Activated CD8-positive, alpha-beta memory T cell treated with anti-CD3 and anti-CD28 coated beads, Interleukin-2, amount 50 U/mL, for 24 hours (primary cell): ENCODE results near the gene PDE3B.
"Not testable (repeated sequence)": the region's sequence is repeated elsewhere in the genome, so short reads cannot be mapped to it uniquely, and the experiment has no call there.

Experiments used
- DNase-seq: peaks from one replicate; pipeline ENCODE4 v3.0.0-alpha.2; 2020; ENCODE audit errors: extremely low read depth

PDE3B gene

GRCh38 chr11:14746857-14747395 lies 103.3 kb downstream of the PDE3B start:
- no peak for DNase-seq

- DNase-seq = no peak
Measured at GRCh38 chr11:14748090-14748489, 104.5 kb downstream of the PDE3B start.

GRCh38 chr11:14750911-14751310 lies 107.3 kb downstream of the PDE3B start:
- no peak for DNase-seq

- DNase-seq = no peak
Measured at GRCh38 chr11:14751975-14752407, 108.4 kb downstream of the PDE3B start.

- DNase-seq = no peak
Measured at GRCh38 chr11:14755140-14755539, 111.5 kb downstream of the PDE3B start.

- no peak for DNase-seq
Measured at GRCh38 chr11:14756349-14756748, 112.7 kb downstream of the PDE3B start.

GRCh38 chr11:14759300-14760012 lies 115.9 kb downstream of the PDE3B start:
- not testable (repeated sequence) for DNase-seq

DNA sequence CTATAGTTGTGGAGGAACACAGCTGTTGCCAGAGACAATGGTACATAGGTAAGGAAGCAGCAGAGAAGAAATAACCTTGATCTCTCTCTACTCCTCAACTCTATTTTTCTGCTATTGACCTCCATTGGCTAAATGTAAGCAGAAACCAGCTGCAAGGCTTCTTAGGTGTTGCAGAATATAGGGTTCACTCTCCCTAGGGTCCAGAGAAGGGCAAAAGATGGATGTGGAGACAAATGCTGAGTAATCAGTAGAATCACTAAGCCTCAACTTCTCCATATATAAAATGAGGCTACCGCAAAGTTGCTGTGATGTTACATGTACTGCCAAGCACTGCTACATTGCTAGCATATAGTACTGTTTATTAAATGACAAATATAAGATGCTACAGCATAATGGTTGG lies 120.6 kb downstream of the PDE3B start:
- no peak for DNase-seq

DNA sequence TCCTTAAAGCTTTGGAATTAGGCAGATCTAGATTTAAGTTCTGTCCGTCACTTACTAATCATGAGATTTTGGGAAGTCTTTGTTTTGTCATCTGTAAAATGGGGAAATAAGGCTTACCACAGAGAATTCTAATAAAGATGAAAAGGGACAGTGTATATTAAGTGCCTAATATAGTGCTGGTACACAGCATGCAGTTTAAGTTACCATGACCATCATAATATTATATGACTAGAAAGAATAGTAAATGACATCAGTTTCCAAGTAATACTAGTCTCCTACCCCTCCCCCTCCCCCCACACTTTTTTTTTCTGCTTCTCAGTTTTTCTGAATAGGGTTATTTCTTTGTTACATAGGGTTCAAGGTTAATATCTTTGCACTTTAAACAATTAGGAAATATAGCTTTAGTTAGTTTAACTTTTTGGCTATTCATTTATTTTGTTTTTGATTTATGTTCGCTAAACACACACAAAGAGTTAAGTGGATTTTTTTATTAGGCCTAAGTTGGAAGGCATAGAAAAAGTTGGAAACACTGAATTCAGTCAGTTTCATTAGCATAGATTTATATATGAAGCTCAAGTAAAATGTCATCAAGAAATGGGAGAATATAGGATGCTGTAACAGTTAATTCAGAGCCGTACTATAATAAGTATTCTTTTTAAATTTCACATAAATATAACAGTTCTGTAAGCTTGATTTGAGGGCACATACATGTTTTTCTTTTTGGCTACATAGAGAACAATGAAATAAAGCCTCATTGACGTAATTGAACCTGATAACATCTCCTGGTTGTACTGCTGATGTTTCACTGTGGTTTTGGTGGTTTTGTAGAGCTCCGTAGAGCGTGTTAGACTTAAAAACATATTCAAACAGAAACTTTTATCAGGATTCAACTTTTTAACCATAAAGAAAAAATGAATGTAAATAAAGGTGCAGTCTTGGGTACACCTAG lies 121.2 kb downstream of the PDE3B start:
- DNase-seq = no peak

DNA sequence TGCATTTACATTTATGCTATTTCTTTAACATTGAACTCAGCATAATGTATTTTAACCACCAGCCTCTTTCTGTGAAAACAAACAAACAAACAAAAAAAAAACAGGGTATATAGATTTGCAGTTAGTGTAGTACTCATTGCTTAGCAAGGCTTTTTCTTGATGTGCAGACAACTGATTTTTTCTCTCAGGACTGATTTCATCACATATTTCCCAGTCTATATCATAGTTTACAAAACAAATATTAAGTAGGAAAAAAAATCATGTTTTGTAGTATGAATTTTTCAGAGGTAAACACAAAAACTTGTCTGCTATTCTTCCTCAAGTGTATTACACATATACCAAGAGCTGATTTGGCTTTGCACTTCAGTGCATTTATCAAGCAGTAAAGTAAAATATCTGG lies 123.0 kb downstream of the PDE3B start:
- no peak for DNase-seq

DNA sequence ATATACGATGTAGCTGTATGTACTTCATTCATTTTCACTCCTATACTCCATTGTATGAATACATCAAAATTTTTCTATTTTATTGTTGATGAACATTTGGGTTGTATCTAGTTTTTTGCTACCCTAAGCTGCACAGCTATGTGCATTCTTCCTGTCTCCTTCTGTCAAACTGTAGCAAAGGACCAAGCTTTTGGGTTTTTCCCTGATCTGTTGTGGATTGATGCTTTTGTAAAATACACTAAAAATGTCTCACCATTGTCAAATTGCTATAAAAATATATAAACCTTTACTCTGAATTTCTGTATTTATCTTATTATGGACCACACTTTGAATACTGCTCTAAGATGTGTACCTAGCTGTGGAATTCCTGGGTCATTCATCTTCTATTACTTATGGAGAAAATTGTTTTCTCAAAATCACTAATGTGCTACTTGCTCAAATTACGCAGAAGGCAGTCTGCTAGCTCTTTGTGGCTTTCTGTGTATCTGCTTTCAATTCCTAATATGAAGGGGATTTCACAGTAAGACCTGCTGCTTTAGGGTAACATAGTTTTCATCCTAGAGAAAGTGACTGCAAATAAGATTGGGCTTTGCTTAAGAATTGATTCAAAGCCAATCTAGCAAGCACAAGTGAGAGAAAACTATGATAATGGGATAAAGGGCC lies 125.1 kb downstream of the PDE3B start:
- no peak for DNase-seq

DNA sequence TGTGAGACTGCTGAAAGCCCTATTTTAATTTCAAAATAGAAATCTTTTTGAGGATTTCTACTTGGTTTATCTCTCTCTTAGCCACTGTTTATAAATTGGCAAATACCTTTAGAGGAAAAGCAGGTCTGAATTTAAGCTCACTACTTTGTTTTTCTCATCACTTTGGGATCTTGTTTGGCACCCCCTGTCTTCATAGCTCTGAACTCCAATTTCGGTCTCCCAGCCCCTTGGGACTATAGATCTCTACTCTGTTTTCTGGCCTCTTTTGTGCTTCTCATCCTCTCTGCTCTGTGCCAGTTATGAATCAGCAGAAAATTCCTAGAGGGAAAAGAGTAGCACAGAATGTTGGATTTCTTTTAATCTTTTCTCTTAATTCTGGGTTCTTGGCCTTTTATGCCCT lies 130.2 kb downstream of the PDE3B start:
- no peak for DNase-seq

DNA sequence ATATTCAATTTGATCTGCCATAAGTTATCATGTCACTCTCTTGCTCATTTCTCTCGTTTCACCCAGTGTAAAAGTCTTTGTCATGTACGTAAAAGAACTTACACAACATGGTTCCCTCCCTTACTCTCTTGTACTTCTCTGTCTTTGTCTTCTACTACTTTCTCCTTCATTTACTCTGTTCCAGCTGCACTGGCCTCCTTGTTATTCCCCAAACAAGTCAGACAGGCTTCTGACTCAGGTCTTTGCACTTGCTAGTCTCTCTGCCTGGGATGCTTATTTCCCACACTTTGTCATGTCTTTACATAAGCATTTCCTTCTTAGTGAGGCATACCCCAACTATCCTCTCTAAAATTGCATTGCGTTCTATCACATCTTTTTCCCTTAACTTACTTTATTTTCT lies 131.1 kb downstream of the PDE3B start:
- no peak for DNase-seq

- no peak for DNase-seq
Measured at GRCh38 chr11:14775897-14776296, 132.3 kb downstream of the PDE3B start.

GRCh38 chr11:14778460-14778859 lies 134.9 kb downstream of the PDE3B start:
- not testable (repeated sequence) for DNase-seq

GRCh38 chr11:14783788-14784187 lies 140.2 kb downstream of the PDE3B start:
- no peak for DNase-seq

- DNase-seq = no peak
Measured at GRCh38 chr11:14784230-14784629, 140.6 kb downstream of the PDE3B start.

DNA sequence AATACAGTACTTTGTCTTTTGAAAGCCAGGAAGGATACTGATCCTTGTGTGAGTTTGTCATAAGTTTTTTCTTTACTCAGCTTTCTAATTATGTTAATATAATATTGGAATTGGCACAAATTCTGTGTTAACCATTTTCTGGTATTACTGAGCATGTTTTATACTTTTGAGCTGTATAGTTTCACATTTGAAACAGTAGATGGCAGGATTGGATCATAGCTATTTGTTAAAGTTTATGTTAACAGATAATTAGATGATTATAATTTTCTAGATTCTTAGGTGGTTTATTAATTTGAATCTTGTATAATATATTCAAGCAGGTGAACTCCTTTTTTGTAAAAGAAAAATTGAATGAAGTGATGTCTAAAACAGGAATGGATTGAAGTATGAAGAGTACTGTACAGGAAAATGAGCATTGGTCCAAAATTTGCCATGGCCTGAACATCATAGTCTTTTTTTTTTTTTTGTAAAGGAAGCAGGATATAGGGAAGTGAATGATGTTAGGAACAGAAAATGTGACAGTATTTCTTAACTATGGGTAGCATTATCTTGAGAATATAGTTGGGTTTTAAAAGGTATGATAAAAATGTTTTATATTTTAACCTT lies 146.4 kb downstream of the PDE3B start:
- no peak for DNase-seq

DNA sequence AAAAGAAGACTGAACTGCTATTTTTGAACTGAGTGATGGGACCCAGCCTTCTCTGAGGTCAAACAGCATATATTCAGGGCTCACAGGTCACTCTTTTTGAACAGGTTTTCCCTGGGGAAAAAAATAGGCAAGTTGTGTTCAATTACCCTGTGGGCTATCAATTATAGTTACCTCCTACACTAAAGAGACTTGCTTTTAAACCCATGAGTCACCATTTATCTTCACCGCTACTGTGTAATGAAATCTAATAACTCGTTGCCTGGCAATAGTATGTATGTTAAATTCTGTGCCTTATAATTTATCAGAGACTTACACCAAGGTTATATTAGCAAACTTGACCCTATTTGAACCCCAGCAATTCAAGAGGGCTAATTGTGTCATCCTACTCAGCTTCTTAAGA lies 149.9 kb downstream of the PDE3B start:
- no peak for DNase-seq

DNA sequence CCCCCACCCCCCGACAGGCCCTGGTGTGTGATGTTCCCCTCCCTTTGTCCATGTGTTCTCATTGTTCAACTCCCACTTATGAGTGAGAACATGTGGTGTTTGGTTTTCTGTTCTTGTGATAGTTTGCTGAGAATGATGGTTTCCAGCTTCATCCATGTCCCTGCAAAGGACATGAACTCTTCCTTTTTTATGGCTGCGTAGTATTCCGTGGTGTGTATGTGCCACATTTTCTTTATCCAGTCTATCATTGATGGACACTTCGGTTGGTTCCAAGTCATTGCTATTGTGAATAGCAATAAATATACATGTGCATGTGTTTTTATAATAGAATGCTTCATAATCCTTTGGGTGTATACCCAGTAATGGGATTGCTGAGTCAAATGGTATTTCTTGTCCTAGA lies 152.4 kb downstream of the PDE3B start:
- not testable (repeated sequence) for DNase-seq

DNA sequence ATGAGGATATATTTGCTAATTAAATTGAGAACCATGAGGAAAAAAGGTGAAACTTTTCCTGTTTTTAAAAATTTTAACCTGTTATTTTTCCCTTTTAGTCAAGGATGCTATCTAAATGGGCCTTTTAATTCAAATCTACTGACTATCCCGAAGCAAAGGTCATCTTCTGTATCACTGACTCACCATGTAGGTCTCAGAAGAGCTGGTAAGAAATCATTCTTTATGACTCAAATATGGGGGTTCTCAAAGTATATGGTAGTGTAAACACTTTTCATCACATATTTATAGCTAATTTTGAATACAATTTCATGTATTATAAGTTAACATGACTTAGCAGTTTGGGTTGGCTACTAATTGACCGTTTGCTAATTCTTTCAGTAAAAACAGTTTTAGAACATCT lies 160.2 kb downstream of the PDE3B start:
- DNase-seq = no peak

DNA sequence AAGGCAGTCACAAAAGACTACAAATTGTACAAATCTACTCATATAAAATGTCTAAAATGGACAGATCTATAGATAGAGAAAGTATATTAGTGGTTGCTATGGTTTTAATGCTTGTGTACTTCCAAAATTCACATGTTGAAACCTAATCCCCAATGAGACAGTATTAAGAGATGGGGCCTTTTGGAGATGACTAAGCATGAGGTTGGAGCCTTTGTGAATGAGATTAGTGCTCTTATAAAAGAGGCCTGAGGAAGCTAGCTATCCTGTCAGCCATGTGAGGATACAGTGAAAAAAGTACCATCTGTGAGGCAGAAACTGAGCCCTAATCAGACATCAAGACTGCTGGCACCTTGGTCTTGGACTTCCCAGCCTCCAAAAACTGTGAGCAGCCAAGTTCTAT lies 165.9 kb downstream of the PDE3B start:
- no peak for DNase-seq
